H54 (cell line): ENCODE data around the gene ACSL6.
"Not testable (repeated sequence)": the region's sequence is repeated elsewhere in the genome, so short reads cannot be mapped to it uniquely, and the experiment has no call there.

Source experiments
- DNase-seq: peaks from one replicate; pipeline ENCODE4 v3.0.0; 2011; ENCODE audit warnings: low spot score, mixed read lengths; ENCODE audit not compliant: insufficient read length
- FAIRE-seq: peaks from 3 replicates; lab custom pipeline; 2011; peaks lifted over from hg19 to GRCh38; lab: Jason Lieb, UNC
- POLR2A ChIP-seq: IDR thresholded peaks from 2 replicates; pipeline ENCODE4 v1.6.1; 2011; ENCODE audit warnings: low read depth, mild to moderate bottlenecking, low read length

The ACSL6 gene

GRCh38 chr5:131952301-131952857 lies 59.1 kb downstream of the ACSL6 start:
- DNase-seq = no peak
- FAIRE-seq = no peak
- TF ChIP-seq POLR2A = no peak

GRCh38 chr5:131950706-131951105 lies 60.8 kb downstream of the ACSL6 start:
- DNase-seq (no peak), FAIRE-seq (no peak)
- TF ChIP-seq POLR2A = no peak

- FAIRE-seq = no peak
- no peak for TF ChIP-seq POLR2A
- no peak for DNase-seq
Observed at GRCh38 chr5:131947445-131947844, 64.0 kb downstream of the ACSL6 start.

GRCh38 chr5:131945551-131946168 lies 65.8 kb downstream of the ACSL6 start, which contains the start of gene MEIKIN:
Gene MEIKIN, minus strand, starts transcription at chr5:131945663. Its CDS starts 158 bp downstream, at chr5:131945505.
- TF ChIP-seq POLR2A = no peak
- no peak for DNase-seq
- no peak for FAIRE-seq

GRCh38 chr5:131944702-131945550 lies 66.5 kb downstream of the ACSL6 start:
- FAIRE-seq (no peak), DNase-seq (no peak)
- no peak for TF ChIP-seq POLR2A

- no peak for TF ChIP-seq POLR2A
- DNase-seq = no peak
- FAIRE-seq = no peak
Observed at GRCh38 chr5:131943916-131944315, 67.5 kb downstream of the ACSL6 start.

GRCh38 chr5:131942016-131942415 lies 69.4 kb downstream of the ACSL6 start:
- FAIRE-seq (no peak), DNase-seq (no peak)
- no peak for TF ChIP-seq POLR2A

- FAIRE-seq (no peak), DNase-seq (no peak)
- no peak for TF ChIP-seq POLR2A
Observed at GRCh38 chr5:131939690-131940345, 71.6 kb downstream of the ACSL6 start.

GRCh38 chr5:131932235-131932634 lies 79.2 kb downstream of the ACSL6 start:
- DNase-seq (no peak), FAIRE-seq (no peak)
- no peak for TF ChIP-seq POLR2A

- TF ChIP-seq POLR2A = no peak
- FAIRE-seq = no peak
Observed at GRCh38 chr5:131928957-131929356, 82.5 kb downstream of the ACSL6 start.

GRCh38 chr5:131926168-131926567 lies 85.3 kb downstream of the ACSL6 start:
- DNase-seq (no peak), FAIRE-seq (no peak)
- no peak for TF ChIP-seq POLR2A

More at GRCh38 chr5:131928957-131929356, 82.5 kb downstream of the ACSL6 start:
- no peak for DNase-seq

GRCh38 chr5:131916481-131916880 lies 95.0 kb downstream of the ACSL6 start:
- no peak for FAIRE-seq
- no peak for DNase-seq
- TF ChIP-seq POLR2A = no peak

GRCh38 chr5:131914472-131914871 lies 97.0 kb downstream of the ACSL6 start:
- DNase-seq (no peak), FAIRE-seq (no peak)
- no peak for TF ChIP-seq POLR2A

- TF ChIP-seq POLR2A = no peak
- FAIRE-seq (no peak), DNase-seq (no peak)
Observed at GRCh38 chr5:131913603-131914002, 97.9 kb downstream of the ACSL6 start.

- FAIRE-seq (no peak), DNase-seq (no peak)
- no peak for TF ChIP-seq POLR2A
Observed at GRCh38 chr5:131906668-131907067, 104.8 kb downstream of the ACSL6 start.

- FAIRE-seq, DNase-seq: not testable (repeated sequence)
Observed at GRCh38 chr5:131902266-131902665, 109.2 kb downstream of the ACSL6 start.
